Omental fat pad (tissue), 4 donors: ENCODE data around the gene CIAO2A. TPM values are rescaled to one million over a fixed set of nuclear protein-coding genes. Genes with fewer than 3 reads are reported as not detected.

Experiments used
- ATAC-seq: fragments of 150-250 bp; one replicate; pipeline ENCODE4 v1.9.1; 2016; ENCODE audit warnings: mild to moderate bottlenecking, moderate library complexity; ENCODE audit not compliant: low FRiP score
- DNase-seq: peaks from one replicate; pipeline ENCODE4 v3.0.0-alpha.2; 2019; ENCODE audit warnings: low spot score
- CTCF ChIP-seq, 3 donors: fragments of 450-650 bp; IDR thresholded peaks; one replicate each; pipeline ENCODE4 v1.5.1; 2016 to 2017; ENCODE audit warnings: antibody characterized with exemption in 3 of 3, mild to moderate bottlenecking in 3 of 3, moderate library complexity in 2 of 3
- total RNA-seq, 4 donors: library from RNA; depleted of rRNA; stranded (reverse); fragments of >200 nt; gene quantifications; one replicate each; pipeline ENCODE4 v1.1.0, GENCODE V29; 2016

The CIAO2A gene
- total RNA-seq, 4 donors from 2014 or later = 39.9 to 48.3 (median 40.5) TPM

- no peak for DNase-seq
- peak; percentile 92 for ATAC-seq
- peak in 2 of 3 donors; percentile 28 to 44 for TF ChIP-seq CTCF (IDR thresholded peaks at IDR 0.05)
These were observed 47.1 kb downstream of the CIAO2A start, which contains the start of gene DAPK2 for GRCh38 chr15:64046421-64047153. TSS of gene DAPK2 (minus strand) at chr15:64046485. CDS start at chr15:64040261, 6,224 bp downstream.

- DNase-seq = no peak
These were observed 47.7 kb downstream of the CIAO2A start for GRCh38 chr15:64045774-64046420.

GRCh38 chr15:64045101-64045435 is 48.6 kb downstream of the CIAO2A start:
- TF ChIP-seq CTCF (IDR thresholded peaks at IDR 0.05) = no peak
- DNase-seq = no peak
- ATAC-seq = no peak

More at GRCh38 chr15:64045774-64046420, 47.7 kb downstream of the CIAO2A start:
- peak; percentile 55 for ATAC-seq
- TF ChIP-seq CTCF (IDR thresholded peaks at IDR 0.05) = no peak

- TF ChIP-seq CTCF (IDR thresholded peaks at IDR 0.05) = no peak
- no peak for ATAC-seq
These were observed 49.1 kb downstream of the CIAO2A start for GRCh38 chr15:64044300-64045100.

GRCh38 chr15:64038878-64039610 is 54.6 kb downstream of the CIAO2A start:
- no peak for TF ChIP-seq CTCF (IDR thresholded peaks at IDR 0.05)
- DNase-seq (no peak), ATAC-seq (no peak)

More at GRCh38 chr15:64044300-64045100, 49.1 kb downstream of the CIAO2A start:
- DNase-seq = no peak

- no peak for TF ChIP-seq CTCF (IDR thresholded peaks at IDR 0.05)
- no peak for ATAC-seq
These were observed 55.7 kb downstream of the CIAO2A start for GRCh38 chr15:64037966-64038365.

More at GRCh38 chr15:64037966-64038365, 55.7 kb downstream of the CIAO2A start:
- DNase-seq = no peak
